K562 (cell line): Measurements from ENCODE around the gene MON1A. TPM values are rescaled to one million over a fixed set of nuclear protein-coding genes. Genes with fewer than 3 reads are reported as not detected.

Experiments
- ASH1L ChIP-seq: fragments of 450-650 bp; IDR thresholded peaks from 2 replicates; pipeline ENCODE4 v1.6.1; 2018; ENCODE audit warnings: borderline replicate concordance, mild to moderate bottlenecking, low read depth; ENCODE audit not compliant: partially characterized antibody
- ATF7 ChIP-seq: fragments of 450-650 bp; IDR thresholded peaks from 2 replicates; pipeline ENCODE4 v1.7.1; 2014; ENCODE audit warnings: mild to moderate bottlenecking, moderate library complexity
- ETV6 ChIP-seq, 3 experiments: fragments of 150-350 bp in 1 of 3; sonication (generic) in 1 of 3; formaldehyde crosslinking in 1 of 3; IDR thresholded peaks; 2 replicates each; pipeline versions ENCODE4 v1.6.1 to v1.8.0; 2014 to 2022; ENCODE audit warnings: borderline replicate concordance in 2 of 3, low read depth in 2 of 3, antibody characterized with exemption in 1 of 3, low read length in 1 of 3, mild to moderate bottlenecking in 1 of 3, missing genetic modification reagents in 1 of 3
- GTF2E2 ChIP-seq: fragments of 200-800 bp; sonication (Bioruptor generic); IDR thresholded peaks from 2 replicates; pipeline ENCODE4 v1.6.1; 2016; ENCODE audit warnings: missing genetic modification characterization, missing compliant biosample characterization
- HMG20B ChIP-seq: fragments of 250-450 bp; sonication (Bioruptor Pico); IDR thresholded peaks from 2 replicates; pipeline ENCODE4 v1.5.0; 2021; ENCODE audit warnings: mild to moderate bottlenecking
- YBX1 ChIP-seq: fragments of 450-650 bp; IDR thresholded peaks from 2 replicates; pipeline ENCODE4 v1.7.1; 2016; ENCODE audit warnings: mild to moderate bottlenecking
- ZNF212 ChIP-seq: fragments of 450-650 bp; formaldehyde crosslinking; IDR thresholded peaks from 2 replicates; pipeline ENCODE4 v1.4.0; 2020; ENCODE audit warnings: mild to moderate bottlenecking
- ZNF696 ChIP-seq: fragments of 250-450 bp; sonication (Bioruptor Pico); conservative IDR thresholded peaks from 2 replicates; pipeline ENCODE4 v1.4.0; 2020; ENCODE audit warnings: mild to moderate bottlenecking, moderate library complexity
- polyA plus RNA-seq, 8 experiments: library from polyadenylated mRNA; depleted of rRNA in 4 of 8; stranded (reverse) in 5 of 8; unstranded in 3 of 8; fragments of >200 nt; fragmentation: Nextera tagmentation in 2 of 8; fragmentation: Illumina TruSeq in 1 of 8; extraction: Ambion mirVana in 2 of 8; extraction: Trizol in 1 of 8; gene quantifications; 2 replicates each; pipeline versions ENCODE4 v1.2.1 to v1.2.3, GENCODE V29; 2011 to 2014; ENCODE audit warnings: inconsistent platforms in 1 of 8, missing spikeins in 1 of 8
- total RNA-seq, 7 experiments: library from RNA; depleted of rRNA in 6 of 7; stranded (reverse); fragments of >200 nt in 6 of 7; fragmentation: Illumina TruSeq in 2 of 7; extraction: Trizol in 2 of 7; gene quantifications; 2 replicates each; pipeline versions ENCODE4 v1.2.1 to v1.2.3, GENCODE V29; 2011 to 2021; ENCODE audit warnings: low replicate concordance in 1 of 7
- TF ChIP-seq, protein P1 (sequence below): fragments of 450-650 bp; IDR thresholded peaks from 2 replicates; pipeline ENCODE4 v1.6.1; 2018; ENCODE audit not compliant: partially characterized antibody
- TF ChIP-seq, protein P2 (sequence below): fragments of 250-450 bp; sonication (Bioruptor Pico); IDR thresholded peaks from 2 replicates; pipeline ENCODE4 v1.9.0; 2021; ENCODE audit warnings: mild to moderate bottlenecking, inconsistent platforms
- TF ChIP-seq, protein P3 (sequence below), 2 experiments: fragments of 450-650 bp; conservative IDR thresholded peaks; 2 replicates each; pipeline ENCODE4 v1.6.1; 2017; ENCODE audit warnings: mild to moderate bottlenecking in 2 of 2, moderate library complexity in 2 of 2

The MON1A gene
- total and polyA plus RNA-seq, 9 of the 15 experiments (the other 6 are each of a cell fraction or from before 2014, with no cell fraction given): 1.1 to 13.8 (median 6.8) TPM

DNA sequence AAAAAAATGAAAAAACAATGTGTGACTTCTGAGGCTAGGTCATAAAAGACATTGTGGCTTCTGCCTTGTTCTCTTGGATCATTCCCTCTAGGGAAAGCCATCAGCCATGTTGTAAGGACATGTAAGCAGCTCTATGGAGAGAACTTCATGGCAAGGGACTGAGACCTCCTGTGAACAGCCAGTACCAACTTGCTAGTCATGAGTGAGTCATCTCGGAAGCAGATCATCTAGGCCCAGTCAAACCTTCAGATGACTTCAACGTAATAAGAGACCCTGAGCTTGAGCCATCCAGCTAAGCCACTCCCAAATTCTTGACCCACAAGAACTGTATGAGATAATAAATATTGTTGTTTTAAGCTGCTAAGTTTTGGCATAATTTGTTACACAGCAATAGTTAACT, 4.9 kb downstream of the MON1A start (continued):
- TF ChIP-seq, protein P1, sequence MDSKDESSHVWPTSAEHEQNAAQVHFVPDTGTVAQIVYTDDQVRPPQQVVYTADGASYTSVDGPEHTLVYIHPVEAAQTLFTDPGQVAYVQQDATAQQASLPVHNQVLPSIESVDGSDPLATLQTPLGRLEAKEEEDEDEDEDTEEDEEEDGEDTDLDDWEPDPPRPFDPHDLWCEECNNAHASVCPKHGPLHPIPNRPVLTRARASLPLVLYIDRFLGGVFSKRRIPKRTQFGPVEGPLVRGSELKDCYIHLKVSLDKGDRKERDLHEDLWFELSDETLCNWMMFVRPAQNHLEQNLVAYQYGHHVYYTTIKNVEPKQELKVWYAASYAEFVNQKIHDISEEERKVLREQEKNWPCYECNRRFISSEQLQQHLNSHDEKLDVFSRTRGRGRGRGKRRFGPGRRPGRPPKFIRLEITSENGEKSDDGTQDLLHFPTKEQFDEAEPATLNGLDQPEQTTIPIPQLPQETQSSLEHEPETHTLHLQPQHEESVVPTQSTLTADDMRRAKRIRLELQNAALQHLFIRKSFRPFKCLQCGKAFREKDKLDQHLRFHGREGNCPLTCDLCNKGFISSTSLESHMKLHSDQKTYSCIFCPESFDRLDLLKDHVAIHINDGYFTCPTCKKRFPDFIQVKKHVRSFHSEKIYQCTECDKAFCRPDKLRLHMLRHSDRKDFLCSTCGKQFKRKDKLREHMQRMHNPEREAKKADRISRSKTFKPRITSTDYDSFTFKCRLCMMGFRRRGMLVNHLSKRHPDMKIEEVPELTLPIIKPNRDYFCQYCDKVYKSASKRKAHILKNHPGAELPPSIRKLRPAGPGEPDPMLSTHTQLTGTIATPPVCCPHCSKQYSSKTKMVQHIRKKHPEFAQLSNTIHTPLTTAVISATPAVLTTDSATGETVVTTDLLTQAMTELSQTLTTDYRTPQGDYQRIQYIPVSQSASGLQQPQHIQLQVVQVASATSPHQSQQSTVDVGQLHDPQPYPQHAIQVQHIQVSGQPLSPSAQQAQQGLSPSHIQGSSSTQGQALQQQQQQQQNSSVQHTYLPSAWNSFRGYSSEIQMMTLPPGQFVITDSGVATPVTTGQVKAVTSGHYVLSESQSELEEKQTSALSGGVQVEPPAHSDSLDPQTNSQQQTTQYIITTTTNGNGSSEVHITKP: peak; percentile 62
- TF ChIP-seq, protein P2, sequence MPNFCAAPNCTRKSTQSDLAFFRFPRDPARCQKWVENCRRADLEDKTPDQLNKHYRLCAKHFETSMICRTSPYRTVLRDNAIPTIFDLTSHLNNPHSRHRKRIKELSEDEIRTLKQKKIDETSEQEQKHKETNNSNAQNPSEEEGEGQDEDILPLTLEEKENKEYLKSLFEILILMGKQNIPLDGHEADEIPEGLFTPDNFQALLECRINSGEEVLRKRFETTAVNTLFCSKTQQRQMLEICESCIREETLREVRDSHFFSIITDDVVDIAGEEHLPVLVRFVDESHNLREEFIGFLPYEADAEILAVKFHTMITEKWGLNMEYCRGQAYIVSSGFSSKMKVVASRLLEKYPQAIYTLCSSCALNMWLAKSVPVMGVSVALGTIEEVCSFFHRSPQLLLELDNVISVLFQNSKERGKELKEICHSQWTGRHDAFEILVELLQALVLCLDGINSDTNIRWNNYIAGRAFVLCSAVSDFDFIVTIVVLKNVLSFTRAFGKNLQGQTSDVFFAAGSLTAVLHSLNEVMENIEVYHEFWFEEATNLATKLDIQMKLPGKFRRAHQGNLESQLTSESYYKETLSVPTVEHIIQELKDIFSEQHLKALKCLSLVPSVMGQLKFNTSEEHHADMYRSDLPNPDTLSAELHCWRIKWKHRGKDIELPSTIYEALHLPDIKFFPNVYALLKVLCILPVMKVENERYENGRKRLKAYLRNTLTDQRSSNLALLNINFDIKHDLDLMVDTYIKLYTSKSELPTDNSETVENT (CRISPR knock-in tag): no peak
- no peak for TF ChIP-seq ATF7
- no peak for TF ChIP-seq ZNF696 (CRISPR knock-in tag)
- TF ChIP-seq HMG20B (CRISPR knock-in tag): no peak
- TF ChIP-seq YBX1: no peak
- no peak for TF ChIP-seq ETV6 (IDR thresholded peaks at IDR 0.05; ENCODE audit: borderline replicate concordance in 1 of 2, low read depth in 2 of 2, low read length in 1 of 2)
- TF ChIP-seq ETV6 (CRISPR knock-in tag; IDR thresholded peaks at IDR 0.05; ENCODE audit: borderline replicate concordance): no peak
- TF ChIP-seq ZNF212 (CRISPR knock-in tag): no peak
- TF ChIP-seq, protein P3, sequence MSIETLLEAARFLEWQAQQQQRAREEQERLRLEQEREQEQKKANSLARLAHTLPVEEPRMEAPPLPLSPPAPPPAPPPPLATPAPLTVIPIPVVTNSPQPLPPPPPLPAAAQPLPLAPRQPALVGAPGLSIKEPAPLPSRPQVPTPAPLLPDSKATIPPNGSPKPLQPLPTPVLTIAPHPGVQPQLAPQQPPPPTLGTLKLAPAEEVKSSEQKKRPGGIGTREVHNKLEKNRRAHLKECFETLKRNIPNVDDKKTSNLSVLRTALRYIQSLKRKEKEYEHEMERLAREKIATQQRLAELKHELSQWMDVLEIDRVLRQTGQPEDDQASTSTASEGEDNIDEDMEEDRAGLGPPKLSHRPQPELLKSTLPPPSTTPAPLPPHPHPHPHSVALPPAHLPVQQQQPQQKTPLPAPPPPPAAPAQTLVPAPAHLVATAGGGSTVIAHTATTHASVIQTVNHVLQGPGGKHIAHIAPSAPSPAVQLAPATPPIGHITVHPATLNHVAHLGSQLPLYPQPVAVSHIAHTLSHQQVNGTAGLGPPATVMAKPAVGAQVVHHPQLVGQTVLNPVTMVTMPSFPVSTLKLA (conservative IDR thresholded peaks at IDR 0.05): no peak
- no peak for TF ChIP-seq GTF2E2 (tag)
- TF ChIP-seq ASH1L: no peak
